Mammary epithelial cell (primary cell): ENCODE measurements around the gene ATP10B.

Experiments used
- CTCF ChIP-seq, 2 donors: IDR thresholded peaks in 1 of 2; conservative IDR thresholded peaks in 1 of 2; 2 replicates each; pipeline ENCODE4 v1.5.1; 2011 to 2012; ENCODE audit warnings: inconsistent platforms in 2 of 2, low read length in 2 of 2, mild to moderate bottlenecking in 2 of 2, control low read depth in 1 of 2, low read depth in 1 of 2; ENCODE audit not compliant: insufficient read depth in 1 of 2; ENCODE audit errors: extremely low read depth in 1 of 2
- EZH2 ChIP-seq: IDR thresholded peaks from 2 replicates; pipeline ENCODE4 v1.6.1; 2012; ENCODE audit warnings: low read length, inconsistent platforms, borderline replicate concordance

DNA sequence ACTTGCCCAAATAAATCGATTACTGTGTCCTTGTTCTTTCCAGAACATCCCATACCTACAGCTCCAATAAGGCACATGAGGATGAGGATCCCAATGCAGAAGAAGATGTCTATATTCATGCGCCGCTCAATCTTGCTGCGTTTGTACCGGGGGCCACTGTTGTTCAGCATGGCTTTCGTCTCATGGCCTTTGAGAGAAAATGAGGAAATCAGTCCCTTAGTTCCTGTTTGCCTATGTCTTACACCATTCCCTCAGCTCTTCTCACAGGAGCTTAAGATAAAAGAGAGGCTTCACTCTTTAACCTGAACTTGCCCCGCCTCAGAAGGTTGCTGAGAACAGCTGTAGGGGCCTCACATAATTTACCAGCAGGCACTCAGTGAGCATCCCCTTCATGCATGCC, 211.6 kb downstream of the ATP10B start:
- TF ChIP-seq CTCF (conservative IDR thresholded peaks at IDR 0.05 in 1 of 2, IDR thresholded peaks at IDR 0.05 in 1 of 2; ENCODE audit: extremely low read depth in 1 of 2, insufficient read depth in 1 of 2, low read depth in 1 of 2, low read length in 2 of 2) (no peak), EZH2 (no peak)
